ENCODE data around the gene TMC6.

Gene TMC6, protein sequence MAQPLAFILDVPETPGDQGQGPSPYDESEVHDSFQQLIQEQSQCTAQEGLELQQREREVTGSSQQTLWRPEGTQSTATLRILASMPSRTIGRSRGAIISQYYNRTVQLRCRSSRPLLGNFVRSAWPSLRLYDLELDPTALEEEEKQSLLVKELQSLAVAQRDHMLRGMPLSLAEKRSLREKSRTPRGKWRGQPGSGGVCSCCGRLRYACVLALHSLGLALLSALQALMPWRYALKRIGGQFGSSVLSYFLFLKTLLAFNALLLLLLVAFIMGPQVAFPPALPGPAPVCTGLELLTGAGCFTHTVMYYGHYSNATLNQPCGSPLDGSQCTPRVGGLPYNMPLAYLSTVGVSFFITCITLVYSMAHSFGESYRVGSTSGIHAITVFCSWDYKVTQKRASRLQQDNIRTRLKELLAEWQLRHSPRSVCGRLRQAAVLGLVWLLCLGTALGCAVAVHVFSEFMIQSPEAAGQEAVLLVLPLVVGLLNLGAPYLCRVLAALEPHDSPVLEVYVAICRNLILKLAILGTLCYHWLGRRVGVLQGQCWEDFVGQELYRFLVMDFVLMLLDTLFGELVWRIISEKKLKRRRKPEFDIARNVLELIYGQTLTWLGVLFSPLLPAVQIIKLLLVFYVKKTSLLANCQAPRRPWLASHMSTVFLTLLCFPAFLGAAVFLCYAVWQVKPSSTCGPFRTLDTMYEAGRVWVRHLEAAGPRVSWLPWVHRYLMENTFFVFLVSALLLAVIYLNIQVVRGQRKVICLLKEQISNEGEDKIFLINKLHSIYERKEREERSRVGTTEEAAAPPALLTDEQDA

DNA sequence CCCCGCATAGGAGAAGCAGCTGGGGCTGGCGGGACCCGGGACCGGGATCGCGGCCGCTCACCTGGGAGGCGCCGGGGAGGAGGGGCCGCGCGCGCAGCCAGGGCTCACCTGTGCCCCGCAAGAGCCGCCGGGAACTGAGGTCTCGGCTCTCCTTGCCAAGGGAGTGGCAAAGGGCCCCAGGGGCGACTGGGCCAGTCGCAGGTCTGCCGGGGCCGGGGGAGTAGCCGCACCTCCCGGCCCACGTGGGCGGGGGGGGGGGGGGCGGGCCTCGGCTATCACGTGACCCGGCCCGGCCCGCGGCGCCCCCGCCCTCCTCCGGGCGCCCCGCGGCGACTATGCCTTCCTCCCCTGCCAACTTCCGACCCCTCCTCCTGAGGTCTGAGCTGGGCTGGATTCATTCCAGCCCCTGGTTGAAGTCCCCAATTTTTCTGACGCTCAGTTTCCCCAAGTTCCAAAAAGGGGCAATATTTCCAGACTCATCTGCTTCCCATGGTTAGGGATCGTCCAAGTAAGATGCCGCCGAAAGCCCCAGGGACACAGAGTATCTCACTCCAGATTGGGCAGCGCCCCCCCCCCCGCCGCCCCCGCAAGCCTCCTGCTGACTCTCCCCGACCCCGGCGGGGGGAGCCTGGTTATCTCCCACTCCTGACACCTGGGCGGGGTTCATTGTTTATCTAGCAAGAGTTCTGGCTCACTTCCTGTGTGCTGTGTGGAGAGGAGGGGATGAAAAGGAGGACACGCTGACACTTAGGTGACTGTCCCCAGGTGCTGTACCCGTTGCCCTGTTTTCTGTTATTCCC is at the start of gene TMC6:
TSS of gene TMC6 (minus strand) at position 205 of the 800 bp plus-strand sequence. CDS start 1,923 bp downstream, outside the sequence.
- peaks cover 21% of the 10 kb centered on the region for H3K36me3 ChIP-seq (ENCODE audit: control insufficient read depth, insufficient read depth, low read length)
- H3K4me3 ChIP-seq (replicated peaks; ENCODE audit: low read depth, low read length) = peak within 1 kb of the TSS; percentile 91
- TF ChIP-seq, protein P1, sequence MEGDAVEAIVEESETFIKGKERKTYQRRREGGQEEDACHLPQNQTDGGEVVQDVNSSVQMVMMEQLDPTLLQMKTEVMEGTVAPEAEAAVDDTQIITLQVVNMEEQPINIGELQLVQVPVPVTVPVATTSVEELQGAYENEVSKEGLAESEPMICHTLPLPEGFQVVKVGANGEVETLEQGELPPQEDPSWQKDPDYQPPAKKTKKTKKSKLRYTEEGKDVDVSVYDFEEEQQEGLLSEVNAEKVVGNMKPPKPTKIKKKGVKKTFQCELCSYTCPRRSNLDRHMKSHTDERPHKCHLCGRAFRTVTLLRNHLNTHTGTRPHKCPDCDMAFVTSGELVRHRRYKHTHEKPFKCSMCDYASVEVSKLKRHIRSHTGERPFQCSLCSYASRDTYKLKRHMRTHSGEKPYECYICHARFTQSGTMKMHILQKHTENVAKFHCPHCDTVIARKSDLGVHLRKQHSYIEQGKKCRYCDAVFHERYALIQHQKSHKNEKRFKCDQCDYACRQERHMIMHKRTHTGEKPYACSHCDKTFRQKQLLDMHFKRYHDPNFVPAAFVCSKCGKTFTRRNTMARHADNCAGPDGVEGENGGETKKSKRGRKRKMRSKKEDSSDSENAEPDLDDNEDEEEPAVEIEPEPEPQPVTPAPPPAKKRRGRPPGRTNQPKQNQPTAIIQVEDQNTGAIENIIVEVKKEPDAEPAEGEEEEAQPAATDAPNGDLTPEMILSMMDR (IDR thresholded peaks at IDR 0.05; ENCODE audit: insufficient read depth, low read length, poor library complexity, severe bottlenecking) = no peak
- DNase-seq (ENCODE audit: extremely low read depth, insufficient read length) = peak; percentile 82
- H3K27me3 ChIP-seq (replicated peaks; ENCODE audit: control insufficient read depth, insufficient read depth, low read length) = no peaks in the 10 kb centered on the region

GRCh38 chr17:78176548-78177025 is 48.0 kb upstream of the TMC6 start:
- TF ChIP-seq, protein P1 (IDR thresholded peaks at IDR 0.05; ENCODE audit: insufficient read depth, low read length, poor library complexity, severe bottlenecking) = peak; percentile 99
- H3K27me3 ChIP-seq (replicated peaks; ENCODE audit: control insufficient read depth, insufficient read depth, low read length) = no peaks in the 10 kb centered on the region
- H3K36me3 ChIP-seq (ENCODE audit: control insufficient read depth, insufficient read depth, low read length) = peaks cover 32% of the 10 kb centered on the region
- H3K4me3 ChIP-seq (replicated peaks; ENCODE audit: low read depth, low read length) = no peak overlapping the region
- DNase-seq (ENCODE audit: extremely low read depth, insufficient read length) = peak; percentile 87

- no peaks in the 10 kb centered on the region for H3K27me3 ChIP-seq (replicated peaks; ENCODE audit: control insufficient read depth, insufficient read depth, low read length)
- H3K36me3 ChIP-seq (ENCODE audit: control insufficient read depth, insufficient read depth, low read length) = peaks cover 40% of the 10 kb centered on the region
- no peak for DNase-seq (ENCODE audit: extremely low read depth, insufficient read length)
- H3K4me3 ChIP-seq (replicated peaks; ENCODE audit: low read depth, low read length) = no peak overlapping the region
- TF ChIP-seq, protein P1 (IDR thresholded peaks at IDR 0.05; ENCODE audit: insufficient read depth, low read length, poor library complexity, severe bottlenecking) = no peak
Measured at GRCh38 chr17:78175643-78175981, 47.1 kb upstream of the TMC6 start.

GRCh38 chr17:78174870-78175642 is 46.5 kb upstream of the TMC6 start:
- TF ChIP-seq, protein P1 (IDR thresholded peaks at IDR 0.05; ENCODE audit: insufficient read depth, low read length, poor library complexity, severe bottlenecking) = peak; percentile 1
- H3K27me3 ChIP-seq (replicated peaks; ENCODE audit: control insufficient read depth, insufficient read depth, low read length) = no peaks in the 10 kb centered on the region
- peaks cover 41% of the 10 kb centered on the region for H3K36me3 ChIP-seq (ENCODE audit: control insufficient read depth, insufficient read depth, low read length)
- no peak for DNase-seq (ENCODE audit: extremely low read depth, insufficient read length)
- H3K4me3 ChIP-seq (replicated peaks; ENCODE audit: low read depth, low read length) = no peak overlapping the region

DNA sequence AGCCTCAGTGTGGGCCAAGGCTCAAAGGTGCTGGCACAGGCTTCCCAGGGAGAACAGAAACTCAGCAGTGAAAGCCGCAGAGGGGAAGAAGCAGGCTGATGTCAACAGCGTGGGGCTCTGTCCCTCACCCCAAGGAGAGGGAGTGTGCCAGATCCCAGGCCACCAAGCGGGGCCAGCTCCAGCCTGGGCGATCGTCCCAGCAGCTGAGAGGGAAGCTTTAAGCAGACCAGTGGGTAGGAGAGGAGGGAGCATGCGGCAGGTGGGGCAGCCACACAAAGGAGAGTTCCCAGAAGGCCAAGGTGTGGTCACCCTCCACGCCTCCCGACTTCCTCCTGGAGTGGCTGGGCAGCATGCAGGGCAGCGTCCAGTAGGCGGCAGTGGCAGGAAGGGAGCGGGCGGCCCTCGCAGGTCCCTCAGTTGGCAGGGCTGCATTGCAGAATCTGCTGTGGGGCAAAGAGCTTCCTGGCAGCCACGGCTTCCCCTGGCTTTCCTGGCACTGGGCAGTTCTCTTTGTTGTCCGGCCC is 45.9 kb upstream of the TMC6 start:
- Histone ChIP-seq H3K4me3 (replicated peaks; ENCODE audit: low read depth, low read length) (no peak overlapping the region), H3K36me3 (ENCODE audit: control insufficient read depth, insufficient read depth, low read length) (peaks cover 47% of the 10 kb centered on the region)
- TF ChIP-seq, protein P1 (IDR thresholded peaks at IDR 0.05; ENCODE audit: insufficient read depth, low read length, poor library complexity, severe bottlenecking) = peak; percentile 17

More for the DNA sequence above, 45.9 kb upstream of the TMC6 start:
- DNase-seq (ENCODE audit: extremely low read depth, insufficient read length) = no peak
- H3K27me3 ChIP-seq (replicated peaks; ENCODE audit: control insufficient read depth, insufficient read depth, low read length) = no peaks in the 10 kb centered on the region
